ENCODE data around the gene SMAD6. TPM values are rescaled to one million over a fixed set of nuclear protein-coding genes. Genes with fewer than 3 reads are reported as not detected.

SMAD6 gene
- total and polyA plus RNA-seq, 9 of the 15 experiments (the other 6 are each of a cell fraction or from before 2014, with no cell fraction given), result 0.10 to 15.5 (median 3.7) TPM

DNA sequence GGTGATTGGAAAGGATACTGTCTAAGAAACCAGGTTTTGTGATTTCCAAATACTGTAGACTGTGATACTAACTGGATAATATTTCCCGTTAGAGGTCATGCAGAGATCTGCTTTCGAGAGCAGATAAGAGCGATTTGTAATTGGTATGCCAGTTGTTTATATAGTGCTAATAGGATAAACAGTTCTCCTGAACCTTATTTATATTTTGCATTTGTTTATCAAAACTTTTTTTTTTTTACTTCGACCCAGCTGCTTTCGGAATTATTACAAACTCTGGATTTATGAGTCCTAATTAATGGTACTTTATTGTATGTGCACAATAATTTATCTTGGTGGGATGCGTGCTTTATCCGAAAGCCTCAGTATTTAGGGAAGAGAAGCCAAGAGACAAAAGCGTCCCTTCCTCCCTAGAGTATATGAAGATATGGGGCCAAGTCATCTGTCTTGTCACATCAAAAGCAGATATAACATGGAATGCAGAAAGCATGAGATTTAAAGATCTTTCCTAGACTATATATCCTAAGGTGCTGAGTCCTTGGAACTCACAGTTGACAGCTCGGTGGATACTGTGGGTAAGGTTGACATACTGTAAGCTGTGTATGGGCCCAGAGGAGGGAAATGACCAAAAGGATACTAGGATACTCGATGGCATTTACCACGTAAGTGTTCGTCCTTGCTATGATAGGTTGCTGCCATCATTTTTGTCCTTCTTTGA is 62.2 kb downstream of the SMAD6 start:
- no TSS peak for BruUV-seq (replicated peaks)
- CTCF ChIA-PET (ENCODE audit: low intra/inter-chr PET ratio), result no interaction called here
- Histone ChIP-seq H3K4me2 (ENCODE audit: insufficient read depth, low read length) (no peak overlapping the region), H3K27me3 (ENCODE audit: control insufficient read depth in 2 of 2, insufficient read depth in 2 of 2, low read length in 2 of 2) (no peaks in the 10 kb centered on the region), H4K20me1 (replicated peaks; ENCODE audit: control insufficient read depth, insufficient read depth, low read length) (peaks cover 14% of the 10 kb centered on the region), H3K79me2 (ENCODE audit: control insufficient read depth, insufficient read depth, low read length) (peaks cover 2% of the 10 kb centered on the region; the same call in 1 of the 3 replicates), H3K9ac (ENCODE audit: insufficient read depth in 1 of 2, low read depth in 2 of 2, low read length in 2 of 2) (no peak overlapping the region), H3K4me1 (replicated peaks in 1 of 2; ENCODE audit: control insufficient read depth in 2 of 2, insufficient read depth in 2 of 2, low read length in 2 of 2) (peaks cover 17 to 18% of the 10 kb centered on the region in 2 experiments), H3K36me3 (ENCODE audit: control insufficient read depth, insufficient read depth, low read length) (no peaks in the 10 kb centered on the region; the same call in 2 of the 3 replicates), H3K4me3 (no peak overlapping the region), H3K9me1 (ENCODE audit: control insufficient read depth, insufficient read depth, low read length) (no peaks in the 10 kb centered on the region), H2AFZ (ENCODE audit: low read depth, low read length) (no peak overlapping the region), H3K27ac (ENCODE audit: extremely low read depth, low read depth, low read length) (no peak overlapping the region), H3K9me3 (replicated peaks; ENCODE audit: control insufficient read depth, insufficient read depth, low read depth, low read length) (no peaks in the 10 kb centered on the region)
- ATAC-seq, result no peak
- TF ChIP-seq SAP30 (IDR thresholded peaks at IDR 0.05; ENCODE audit: borderline replicate concordance, insufficient read depth, low read depth, low read length, poor library complexity, severe bottlenecking), result no peak
- TF ChIP-seq HINFP (tag; conservative IDR thresholded peaks at IDR 0.05; ENCODE audit: low read depth), result no peak
- TF ChIP-seq MEIS2 (IDR thresholded peaks at IDR 0.05; ENCODE audit: partially characterized antibody), result peak; percentile 24
- in situ Hi-C loops (cut with MboI) (no loop called here), intact Hi-C loops (cut with micrococcal nuclease) (no loop called here)
- WGBS (ENCODE audit: insufficient coverage, low coverage, missing lambda C conversion rate), result 77% methylated on average over 12 of the region's 12 CpGs
- POLR2A ChIA-PET, result interaction anchor here (0.6 to 0.8 kb wide), 3 partner anchors 12 to 285 kb away, joined by 3 read pairs; no protein-coding TSS in a partner anchor
- DNase-seq (ENCODE audit: extremely low read depth in 1 of 4, low spot score in 3 of 4), result no peak
- no peak for FAIRE-seq

Data from K562 (cell line).